DMS153 (cell line): ENCODE data around the gene CERS1.
A peak's percentile ranks its signal among the peaks of the same experiment; 100 is the strongest.
"Not testable (repeated sequence)": the region's sequence is repeated elsewhere in the genome, so short reads cannot be mapped to it uniquely, and the experiment has no call there.

Experiments used
- DNase-seq: peaks from one replicate; lab custom pipeline; 2025; lab: John Stamatoyannopoulos, UW

CERS1 gene

GRCh38 chr19:18919086-18919899 lies 23.3 kb upstream of the CERS1 start, which contains the start of the genes COPE and DDX49:
Gene COPE (minus strand): TSS chr19:18919387. CDS start chr19:18919348, 39 bp downstream.
Gene DDX49 (plus strand): TSS chr19:18919715. CDS start chr19:18919742, 27 bp downstream.
- DNase-seq = peak; percentile 99

GRCh38 chr19:18917593-18917992 lies 21.6 kb upstream of the CERS1 start:
- not testable (repeated sequence) for DNase-seq

- DNase-seq = no peak
These were observed 19.7 kb upstream of the CERS1 start for GRCh38 chr19:18915639-18916038.

- no peak for DNase-seq
These were observed 17.5 kb upstream of the CERS1 start for GRCh38 chr19:18913466-18913865.

GRCh38 chr19:18912933-18913332 lies 17.0 kb upstream of the CERS1 start:
- DNase-seq = no peak

GRCh38 chr19:18910801-18911436 lies 15.0 kb upstream of the CERS1 start:
- no peak for DNase-seq

GRCh38 chr19:18910010-18910409 lies 14.1 kb upstream of the CERS1 start:
- no peak for DNase-seq

GRCh38 chr19:18908917-18909619 lies 13.1 kb upstream of the CERS1 start:
- no peak for DNase-seq

GRCh38 chr19:18906605-18907519 lies 10.9 kb upstream of the CERS1 start:
- DNase-seq = no peak

GRCh38 chr19:18905513-18906236 lies 9.7 kb upstream of the CERS1 start:
- DNase-seq = no peak

- no peak for DNase-seq
These were observed 9.1 kb upstream of the CERS1 start for GRCh38 chr19:18905058-18905456.

GRCh38 chr19:18904334-18905057 lies 8.5 kb upstream of the CERS1 start:
- no peak for DNase-seq

- DNase-seq = no peak
These were observed 7.4 kb upstream of the CERS1 start for GRCh38 chr19:18903156-18904037.

GRCh38 chr19:18902519-18902918 lies 6.6 kb upstream of the CERS1 start:
- not testable (repeated sequence) for DNase-seq

GRCh38 chr19:18901491-18901890 lies 5.5 kb upstream of the CERS1 start:
- DNase-seq = no peak

GRCh38 chr19:18900700-18901481 lies 4.9 kb upstream of the CERS1 start:
- DNase-seq = no peak

GRCh38 chr19:18899624-18900560 lies 3.9 kb upstream of the CERS1 start:
- no peak for DNase-seq
